Tibial artery (tissue), 4 donors: ENCODE data around the gene RNASET2.

ENCODE experiments used
- DNase-seq, 2 donors: peaks; one replicate each; pipeline ENCODE4 v3.0.0-alpha.2; 2019
- H3K27ac ChIP-seq, 2 donors: fragments of 200-600 bp; sonication (generic) in 1 of 2; 1 replicate in 1 of 2; 2 replicates in 1 of 2; pipeline ENCODE4 v1.5.1; 2018 to 2019; ENCODE audit warnings: mild to moderate bottlenecking in 1 of 2
- H3K27me3 ChIP-seq, 2 donors: fragments of 200-600 bp; sonication (generic) in 1 of 2; one replicate each; pipeline versions ENCODE4 v1.5.1 to v1.6.0; 2016 to 2019
- H3K36me3 ChIP-seq, 3 donors: fragments of 200-600 bp; sonication (generic) in 2 of 3; one replicate each; pipeline ENCODE4 v1.5.1; 2016 to 2019; ENCODE audit warnings: mild to moderate bottlenecking in 2 of 3
- H3K4me1 ChIP-seq, 4 donors: fragments of 200-600 bp; sonication (generic) in 2 of 4; 1 replicate in 3 of 4; 2 replicates in 1 of 4; pipeline ENCODE4 v1.5.1; 2016 to 2019
- H3K4me3 ChIP-seq, 2 donors: fragments of 200-600 bp; sonication (generic) in 1 of 2; 1 replicate in 1 of 2; 2 replicates in 1 of 2; pipeline ENCODE4 v1.5.1; 2018 to 2019; ENCODE audit warnings: mild to moderate bottlenecking in 2 of 2
- H3K9me3 ChIP-seq, 3 donors: fragments of 200-600 bp; sonication (generic) in 1 of 3; one replicate each; pipeline ENCODE4 v1.5.1; 2016 to 2019
- intact Hi-C: fragments of 100-400 bp; cut with DNase I; formaldehyde crosslinking; loops from one replicate; pipeline ENCODE4 v1.15.0; 2023; ENCODE audit warnings: low total_unique reads
- TF ChIP-seq, protein P1 (sequence below), 2 experiments: fragments of 200-600 bp in 1 of 2; fragments of 450-650 bp in 1 of 2; IDR thresholded peaks; one replicate each; pipeline ENCODE4 v1.5.1; 2017 to 2019; ENCODE audit warnings: antibody characterized with exemption in 2 of 2, mild to moderate bottlenecking in 1 of 2, moderate library complexity in 1 of 2

The RNASET2 gene

GRCh38 chr6:166977621-166978525, 21.5 kb upstream of the RNASET2 start:
- H3K27me3 ChIP-seq: no peaks in the 10 kb centered on the region
- H3K4me1 ChIP-seq: no peaks in the 10 kb centered on the region
- H3K4me3 ChIP-seq: no peak overlapping the region
- no peak overlapping the region for H3K27ac ChIP-seq
- no peaks in the 10 kb centered on the region for H3K9me3 ChIP-seq
- no peak for DNase-seq
- no peaks in the 10 kb centered on the region for H3K36me3 ChIP-seq
- intact Hi-C loops: no loop called here
- TF ChIP-seq, protein P1, sequence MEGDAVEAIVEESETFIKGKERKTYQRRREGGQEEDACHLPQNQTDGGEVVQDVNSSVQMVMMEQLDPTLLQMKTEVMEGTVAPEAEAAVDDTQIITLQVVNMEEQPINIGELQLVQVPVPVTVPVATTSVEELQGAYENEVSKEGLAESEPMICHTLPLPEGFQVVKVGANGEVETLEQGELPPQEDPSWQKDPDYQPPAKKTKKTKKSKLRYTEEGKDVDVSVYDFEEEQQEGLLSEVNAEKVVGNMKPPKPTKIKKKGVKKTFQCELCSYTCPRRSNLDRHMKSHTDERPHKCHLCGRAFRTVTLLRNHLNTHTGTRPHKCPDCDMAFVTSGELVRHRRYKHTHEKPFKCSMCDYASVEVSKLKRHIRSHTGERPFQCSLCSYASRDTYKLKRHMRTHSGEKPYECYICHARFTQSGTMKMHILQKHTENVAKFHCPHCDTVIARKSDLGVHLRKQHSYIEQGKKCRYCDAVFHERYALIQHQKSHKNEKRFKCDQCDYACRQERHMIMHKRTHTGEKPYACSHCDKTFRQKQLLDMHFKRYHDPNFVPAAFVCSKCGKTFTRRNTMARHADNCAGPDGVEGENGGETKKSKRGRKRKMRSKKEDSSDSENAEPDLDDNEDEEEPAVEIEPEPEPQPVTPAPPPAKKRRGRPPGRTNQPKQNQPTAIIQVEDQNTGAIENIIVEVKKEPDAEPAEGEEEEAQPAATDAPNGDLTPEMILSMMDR (IDR thresholded peaks at IDR 0.05): no peak

- H3K4me3 ChIP-seq: no peak overlapping the region
- no peak for DNase-seq
- no peak overlapping the region for H3K27ac ChIP-seq
- TF ChIP-seq, protein P1 (IDR thresholded peaks at IDR 0.05): no peak
- no peaks in the 10 kb centered on the region for H3K27me3 ChIP-seq
- no peaks in the 10 kb centered on the region for H3K4me1 ChIP-seq
- H3K36me3 ChIP-seq: no peaks in the 10 kb centered on the region
- intact Hi-C loops: no loop called here
- H3K9me3 ChIP-seq: no peaks in the 10 kb centered on the region
Measured at GRCh38 chr6:166976636-166977035, 20.3 kb upstream of the RNASET2 start.

DNA sequence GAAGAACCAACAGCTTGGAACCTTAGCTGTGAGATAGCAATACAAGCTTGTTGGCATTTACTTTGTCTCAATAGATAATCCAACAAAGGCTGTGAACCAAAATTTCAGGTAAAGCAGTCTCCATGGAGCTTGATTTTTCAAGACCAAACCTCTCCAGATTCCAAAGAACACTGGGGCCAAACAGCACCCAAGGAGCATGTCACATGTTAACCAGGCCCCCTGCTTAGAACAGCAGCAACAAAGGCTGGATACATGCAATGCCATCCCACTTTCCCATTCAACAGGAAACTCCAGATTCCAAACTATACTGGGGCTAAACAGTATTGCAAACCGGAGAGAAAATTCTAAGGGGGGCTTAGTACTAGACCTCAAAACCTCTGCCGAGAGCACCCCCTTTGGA, 15.8 kb upstream of the RNASET2 start:
- TF ChIP-seq, protein P1 (IDR thresholded peaks at IDR 0.05): no peak
- Histone ChIP-seq H3K9me3 (no peaks in the 10 kb centered on the region), H3K36me3 (no peaks in the 10 kb centered on the region), H3K4me3 (no peak overlapping the region), H3K4me1 (no peaks in the 10 kb centered on the region), H3K27me3 (no peaks in the 10 kb centered on the region), H3K27ac (no peak overlapping the region)
- intact Hi-C loops: no loop called here
- no peak for DNase-seq

DNA sequence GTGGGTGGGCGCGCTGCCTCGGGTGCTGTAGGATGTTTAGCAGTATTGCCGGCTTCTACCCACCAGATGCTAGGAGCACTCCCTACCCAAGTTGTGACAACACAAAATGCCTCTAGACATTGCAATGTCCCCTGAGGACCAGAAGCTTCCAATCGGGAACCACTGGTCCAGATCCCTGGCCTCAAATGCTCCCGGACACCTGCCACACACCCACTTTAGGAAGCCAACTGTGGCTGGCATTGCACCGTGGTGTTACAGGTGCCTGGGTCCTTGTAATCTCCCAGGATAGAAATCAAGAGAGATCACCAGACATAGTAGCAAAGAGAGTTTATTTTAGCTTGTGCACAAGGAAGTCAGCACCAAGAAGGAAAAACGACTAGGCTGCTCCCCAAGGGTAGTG, 14.9 kb upstream of the RNASET2 start:
- intact Hi-C loops: no loop called here
- Histone ChIP-seq H3K27ac (no peak overlapping the region), H3K4me3 (no peak overlapping the region), H3K36me3 (no peaks in the 10 kb centered on the region), H3K9me3 (no peaks in the 10 kb centered on the region), H3K27me3 (no peaks in the 10 kb centered on the region), H3K4me1 (no peaks in the 10 kb centered on the region)
- DNase-seq: no peak
- TF ChIP-seq, protein P1 (IDR thresholded peaks at IDR 0.05): no peak

GRCh38 chr6:166970776-166971175, 14.4 kb upstream of the RNASET2 start:
- Histone ChIP-seq H3K4me1 (no peaks in the 10 kb centered on the region), H3K27me3 (no peaks in the 10 kb centered on the region), H3K9me3 (no peaks in the 10 kb centered on the region), H3K4me3 (no peak overlapping the region), H3K36me3 (no peaks in the 10 kb centered on the region), H3K27ac (no peak overlapping the region)
- intact Hi-C loops: no loop called here
- DNase-seq: no peak
- TF ChIP-seq, protein P1 (IDR thresholded peaks at IDR 0.05): no peak
